Ishikawa (cell line): ENCODE measurements around the gene STAT4.

Source experiments
- CEBPB ChIP-seq: IDR thresholded peaks from 2 replicates; pipeline ENCODE4 v1.6.1; 2012
- CREB1 ChIP-seq: IDR thresholded peaks from 2 replicates; pipeline ENCODE4 v1.6.1; 2012; ENCODE audit warnings: low read depth
- EGR1 ChIP-seq: IDR thresholded peaks from 2 replicates; pipeline ENCODE4 v1.6.1; 2012
- EP300 ChIP-seq: IDR thresholded peaks from 2 replicates; pipeline ENCODE4 v1.6.1; 2012; ENCODE audit warnings: borderline replicate concordance
- FOXM1 ChIP-seq: IDR thresholded peaks from 2 replicates; pipeline ENCODE4 v1.6.1; 2012; ENCODE audit warnings: low read depth, borderline replicate concordance
- MAX ChIP-seq: IDR thresholded peaks from 2 replicates; pipeline ENCODE4 v1.6.1; 2012
- RAD21 ChIP-seq: IDR thresholded peaks from 2 replicates; pipeline ENCODE4 v1.6.1; 2012; ENCODE audit warnings: low read depth
- TAF1 ChIP-seq: IDR thresholded peaks from 2 replicates; pipeline ENCODE4 v1.6.1; 2012; ENCODE audit warnings: low read depth, mild to moderate bottlenecking
- TCF12 ChIP-seq: IDR thresholded peaks from 2 replicates; pipeline ENCODE4 v1.6.1; 2012; ENCODE audit warnings: low read depth
- TEAD4 ChIP-seq: IDR thresholded peaks from 2 replicates; pipeline ENCODE4 v1.6.1; 2012
- YY1 ChIP-seq: IDR thresholded peaks from 2 replicates; pipeline ENCODE4 v1.6.1; 2012; ENCODE audit warnings: low read depth
- ZBTB7A ChIP-seq: IDR thresholded peaks from 2 replicates; pipeline ENCODE4 v1.6.1; 2012; ENCODE audit warnings: low read depth
- TF ChIP-seq, protein P1 (sequence below): IDR thresholded peaks from 2 replicates; pipeline ENCODE4 v1.6.1; 2012; ENCODE audit warnings: low read depth, mild to moderate bottlenecking

- TF ChIP-seq TEAD4 = no peak
- no peak for TF ChIP-seq YY1
- TF ChIP-seq, protein P1, sequence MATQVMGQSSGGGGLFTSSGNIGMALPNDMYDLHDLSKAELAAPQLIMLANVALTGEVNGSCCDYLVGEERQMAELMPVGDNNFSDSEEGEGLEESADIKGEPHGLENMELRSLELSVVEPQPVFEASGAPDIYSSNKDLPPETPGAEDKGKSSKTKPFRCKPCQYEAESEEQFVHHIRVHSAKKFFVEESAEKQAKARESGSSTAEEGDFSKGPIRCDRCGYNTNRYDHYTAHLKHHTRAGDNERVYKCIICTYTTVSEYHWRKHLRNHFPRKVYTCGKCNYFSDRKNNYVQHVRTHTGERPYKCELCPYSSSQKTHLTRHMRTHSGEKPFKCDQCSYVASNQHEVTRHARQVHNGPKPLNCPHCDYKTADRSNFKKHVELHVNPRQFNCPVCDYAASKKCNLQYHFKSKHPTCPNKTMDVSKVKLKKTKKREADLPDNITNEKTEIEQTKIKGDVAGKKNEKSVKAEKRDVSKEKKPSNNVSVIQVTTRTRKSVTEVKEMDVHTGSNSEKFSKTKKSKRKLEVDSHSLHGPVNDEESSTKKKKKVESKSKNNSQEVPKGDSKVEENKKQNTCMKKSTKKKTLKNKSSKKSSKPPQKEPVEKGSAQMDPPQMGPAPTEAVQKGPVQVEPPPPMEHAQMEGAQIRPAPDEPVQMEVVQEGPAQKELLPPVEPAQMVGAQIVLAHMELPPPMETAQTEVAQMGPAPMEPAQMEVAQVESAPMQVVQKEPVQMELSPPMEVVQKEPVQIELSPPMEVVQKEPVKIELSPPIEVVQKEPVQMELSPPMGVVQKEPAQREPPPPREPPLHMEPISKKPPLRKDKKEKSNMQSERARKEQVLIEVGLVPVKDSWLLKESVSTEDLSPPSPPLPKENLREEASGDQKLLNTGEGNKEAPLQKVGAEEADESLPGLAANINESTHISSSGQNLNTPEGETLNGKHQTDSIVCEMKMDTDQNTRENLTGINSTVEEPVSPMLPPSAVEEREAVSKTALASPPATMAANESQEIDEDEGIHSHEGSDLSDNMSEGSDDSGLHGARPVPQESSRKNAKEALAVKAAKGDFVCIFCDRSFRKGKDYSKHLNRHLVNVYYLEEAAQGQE = no peak
- TF ChIP-seq EGR1 = no peak
- TF ChIP-seq EP300 = no peak
- TF ChIP-seq TAF1 = no peak
- peak; percentile 63 for TF ChIP-seq RAD21
- no peak for TF ChIP-seq FOXM1
- no peak for TF ChIP-seq MAX
- no peak for TF ChIP-seq CREB1
- no peak for TF ChIP-seq CEBPB
- no peak for TF ChIP-seq ZBTB7A
- TF ChIP-seq TCF12 = no peak
These were observed 120.2 kb downstream of the STAT4 start for GRCh38 chr2:191030521-191031154.
